Liver (tissue), 9 donors: Measurements from ENCODE around the gene KRTAP4-3. TPM values are rescaled to one million over a fixed set of nuclear protein-coding genes. Genes with fewer than 3 reads are reported as not detected.
"Not testable (repeated sequence)": the region's sequence is repeated elsewhere in the genome, so short reads cannot be mapped to it uniquely, and the experiment has no call there.

Experiments used
- DNase-seq: peaks from one replicate; pipeline ENCODE4 v3.0.0-alpha.2; 2017; ENCODE audit warnings: low spot score
- H3K27ac ChIP-seq, 2 donors: one replicate each; pipeline ENCODE4 v1.7.0; 2013; ENCODE audit warnings: inconsistent platforms in 2 of 2, low read length in 2 of 2, control low read depth in 1 of 2, low read depth in 1 of 2, mild to moderate bottlenecking in 1 of 2
- H3K27me3 ChIP-seq, 4 donors: one replicate each; pipeline versions ENCODE4 v1.6.1 to v1.7.0; 2013; ENCODE audit warnings: low read length in 3 of 4, inconsistent platforms in 1 of 4, mild to moderate bottlenecking in 1 of 4, moderate library complexity in 1 of 4; ENCODE audit not compliant: control insufficient read depth in 4 of 4, insufficient read depth in 4 of 4
- H3K36me3 ChIP-seq, 4 donors: one replicate each; pipeline versions ENCODE4 v1.6.1 to v1.7.0; 2013; ENCODE audit warnings: low read length in 3 of 4, mild to moderate bottlenecking in 3 of 4, low read depth in 1 of 4, moderate library complexity in 1 of 4; ENCODE audit not compliant: control insufficient read depth in 4 of 4, insufficient read depth in 3 of 4
- H3K4me1 ChIP-seq, 4 donors: one replicate each; pipeline versions ENCODE4 v1.6.1 to v1.7.0; 2013; ENCODE audit warnings: low read length in 3 of 4, mild to moderate bottlenecking in 3 of 4, moderate library complexity in 1 of 4; ENCODE audit not compliant: control insufficient read depth in 4 of 4, insufficient read depth in 4 of 4
- H3K4me3 ChIP-seq, 3 donors: one replicate each; pipeline versions ENCODE4 v1.6.1 to v1.7.0; 2013; ENCODE audit warnings: low read length in 3 of 3, control low read depth in 1 of 3, low read depth in 1 of 3, mild to moderate bottlenecking in 1 of 3
- H3K9ac ChIP-seq, 2 donors: one replicate each; pipeline ENCODE4 v1.7.0; 2013; ENCODE audit warnings: low read length in 2 of 2, mild to moderate bottlenecking in 2 of 2, moderate library complexity in 2 of 2, control low read depth in 1 of 2, low read depth in 1 of 2
- H3K9me3 ChIP-seq, 4 donors: one replicate each; pipeline versions ENCODE4 v1.6.1 to v1.7.0; 2013; ENCODE audit warnings: low read length in 3 of 4; ENCODE audit not compliant: control insufficient read depth in 4 of 4
- CTCF ChIP-seq: fragments of 150-350 bp; IDR thresholded peaks from 2 replicates; pipeline ENCODE4 v1.5.1; 2017; ENCODE audit warnings: improper control_type of control experiment, low read depth, low read length; ENCODE audit not compliant: missing input control
- EGR1 ChIP-seq, 2 donors: IDR thresholded peaks; 2 replicates each; pipeline ENCODE4 v1.6.1; 2016 to 2018; ENCODE audit warnings: antibody characterized with exemption in 2 of 2, low read depth in 2 of 2
- FOXA1 ChIP-seq: IDR thresholded peaks from 2 replicates; pipeline ENCODE4 v1.6.1; 2016; ENCODE audit warnings: antibody characterized with exemption
- FOXA2 ChIP-seq: IDR thresholded peaks from 2 replicates; pipeline ENCODE4 v1.6.1; 2016; ENCODE audit warnings: antibody characterized with exemption
- GABPA ChIP-seq, 2 donors: IDR thresholded peaks in 1 of 2; conservative IDR thresholded peaks in 1 of 2; 2 replicates each; pipeline ENCODE4 v1.6.1; 2016; ENCODE audit warnings: antibody characterized with exemption in 2 of 2, mild to moderate bottlenecking in 1 of 2, moderate library complexity in 1 of 2
- HNF4A ChIP-seq, 2 donors: conservative IDR thresholded peaks; 2 replicates each; pipeline ENCODE4 v1.6.1; 2016; ENCODE audit warnings: antibody characterized with exemption in 2 of 2, mild to moderate bottlenecking in 2 of 2
- HNF4G ChIP-seq: IDR thresholded peaks from 2 replicates; pipeline ENCODE4 v1.6.1; 2016; ENCODE audit warnings: antibody characterized with exemption
- JUND ChIP-seq, 2 donors: IDR thresholded peaks; 2 replicates each; pipeline ENCODE4 v1.6.1; 2016; ENCODE audit warnings: antibody characterized with exemption in 2 of 2
- MAX ChIP-seq: IDR thresholded peaks from 2 replicates; pipeline ENCODE4 v1.6.1; 2016; ENCODE audit warnings: antibody characterized with exemption
- NR2F2 ChIP-seq: IDR thresholded peaks from 2 replicates; pipeline ENCODE4 v1.6.1; 2016; ENCODE audit warnings: antibody characterized with exemption
- RAD21 ChIP-seq, 2 donors: IDR thresholded peaks; 2 replicates each; pipeline ENCODE4 v1.6.1; 2016; ENCODE audit warnings: antibody characterized with exemption in 2 of 2, mild to moderate bottlenecking in 2 of 2
- REST ChIP-seq: IDR thresholded peaks from 2 replicates; pipeline ENCODE4 v1.6.1; 2016; ENCODE audit warnings: antibody characterized with exemption, mild to moderate bottlenecking
- RXRA ChIP-seq, 2 donors: IDR thresholded peaks; 2 replicates each; pipeline ENCODE4 v1.6.1; 2017 to 2018; ENCODE audit warnings: antibody characterized with exemption in 2 of 2, mild to moderate bottlenecking in 1 of 2
- SP1 ChIP-seq: IDR thresholded peaks from 2 replicates; pipeline ENCODE4 v1.6.1; 2018; ENCODE audit warnings: antibody characterized with exemption, mild to moderate bottlenecking
- TAF1 ChIP-seq: conservative IDR thresholded peaks from 2 replicates; pipeline ENCODE4 v1.6.1; 2016; ENCODE audit warnings: antibody characterized with exemption, mild to moderate bottlenecking
- YY1 ChIP-seq: IDR thresholded peaks from 2 replicates; pipeline ENCODE4 v1.6.1; 2016; ENCODE audit warnings: antibody characterized with exemption, mild to moderate bottlenecking
- WGBS: extraction: QIAGEN DNeasy Blood & Tissue Kit; methylation state at CpG from one replicate; pipeline ENCODE4 v1.1.7; 2013; 5-methylcytosine and 5-hydroxymethylcytosine counted together
- polyA plus RNA-seq, 2 donors: library from polyadenylated mRNA; stranded (reverse) in 1 of 2; unstranded in 1 of 2; fragments of 200-250 nt in 1 of 2; fragments of >200 nt in 1 of 2; fragmentation: Nextera tagmentation in 1 of 2; extraction: Ambion mirVana in 1 of 2; gene quantifications; one replicate each; pipeline versions ENCODE4 v1.2.1 to v1.2.3, GENCODE V29; 2013 to 2015
- total RNA-seq, 2 donors: library from RNA; depleted of rRNA; stranded (reverse); fragments of >200 nt; gene quantifications; one replicate each; pipeline ENCODE4 v1.2.3, GENCODE V29; 2014
- TF ChIP-seq, protein P1 (sequence below): IDR thresholded peaks from 2 replicates; pipeline ENCODE4 v1.6.1; 2016; ENCODE audit warnings: antibody characterized with exemption
- donor health status: healthy.
- donor health status: healthy.
- donor health status: healthy.
- donor health status: healthy.
- donor health status: healthy.

Gene KRTAP4-3
- total and polyA plus RNA-seq, 4 donors: not detected

GRCh38 chr17:41196068-41196467 lies 28.0 kb upstream of the KRTAP4-3 start:
- 40% methylated on average over 1 of the region's 1 CpG for WGBS
- H3K27me3 ChIP-seq: no peaks in the 10 kb centered on the region
- no peaks in the 10 kb centered on the region for H3K4me1 ChIP-seq
- DNase-seq: no peak
- TF ChIP-seq FOXA2 (no peak), REST (no peak), GABPA (IDR thresholded peaks at IDR 0.05 in 1 of 2, conservative IDR thresholded peaks at IDR 0.05 in 1 of 2) (no peak), JUND (IDR thresholded peaks at IDR 0.05) (no peak), HNF4A (conservative IDR thresholded peaks at IDR 0.05) (no peak), EGR1 (IDR thresholded peaks at IDR 0.05; ENCODE audit: low read depth in 2 of 2) (no peak), RAD21 (IDR thresholded peaks at IDR 0.05) (no peak)
- TF ChIP-seq, protein P1, sequence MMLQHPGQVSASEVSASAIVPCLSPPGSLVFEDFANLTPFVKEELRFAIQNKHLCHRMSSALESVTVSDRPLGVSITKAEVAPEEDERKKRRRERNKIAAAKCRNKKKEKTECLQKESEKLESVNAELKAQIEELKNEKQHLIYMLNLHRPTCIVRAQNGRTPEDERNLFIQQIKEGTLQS: no peak
- H3K36me3 ChIP-seq: no peaks in the 10 kb centered on the region
- no peaks in the 10 kb centered on the region for H3K9me3 ChIP-seq
- H3K9ac ChIP-seq: no peak overlapping the region
- H3K4me3 ChIP-seq: no peak overlapping the region
- no peak overlapping the region for H3K27ac ChIP-seq

DNA sequence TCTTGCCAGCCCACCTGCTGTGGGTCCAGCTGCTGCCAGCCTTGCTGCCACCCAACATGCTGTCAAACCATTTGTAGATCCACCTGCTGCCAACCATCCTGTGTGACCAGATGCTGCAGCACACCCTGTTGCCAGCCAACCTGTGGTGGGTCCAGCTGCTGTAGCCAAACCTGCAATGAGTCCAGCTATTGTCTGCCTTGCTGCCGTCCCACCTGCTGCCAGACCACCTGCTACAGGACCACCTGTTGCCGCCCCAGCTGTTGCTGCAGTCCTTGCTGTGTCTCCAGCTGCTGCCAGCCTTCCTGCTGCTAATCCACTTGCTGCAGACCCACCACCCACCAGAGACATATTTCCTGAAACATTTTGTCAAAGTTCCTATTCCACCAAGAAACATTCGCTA lies 22.3 kb upstream of the KRTAP4-3 start:
- Histone ChIP-seq H3K4me1 (no peaks in the 10 kb centered on the region), H3K4me3 (no peak overlapping the region), H3K36me3 (no peaks in the 10 kb centered on the region), H3K9ac (no peak overlapping the region), H3K9me3 (no peaks in the 10 kb centered on the region), H3K27ac (no peak overlapping the region), H3K27me3 (peaks cover 0 to 4% (median 0%) of the 10 kb centered on the region in 4 donors)
- no peak for DNase-seq
- TF ChIP-seq RXRA (IDR thresholded peaks at IDR 0.05) (no peak), CTCF (no peak), MAX (no peak), RAD21 (IDR thresholded peaks at IDR 0.05) (no peak), REST (no peak), SP1 (no peak), EGR1 (IDR thresholded peaks at IDR 0.05; ENCODE audit: low read depth in 2 of 2) (no peak), HNF4A (conservative IDR thresholded peaks at IDR 0.05) (no peak), TAF1 (no peak), YY1 (no peak), JUND (IDR thresholded peaks at IDR 0.05) (no peak), GABPA (IDR thresholded peaks at IDR 0.05 in 1 of 2, conservative IDR thresholded peaks at IDR 0.05 in 1 of 2) (no peak), NR2F2 (no peak), HNF4G (no peak), FOXA1 (no peak)
- TF ChIP-seq, protein P1: no peak
- 79% methylated on average over 3 of the region's 3 CpGs for WGBS

DNA sequence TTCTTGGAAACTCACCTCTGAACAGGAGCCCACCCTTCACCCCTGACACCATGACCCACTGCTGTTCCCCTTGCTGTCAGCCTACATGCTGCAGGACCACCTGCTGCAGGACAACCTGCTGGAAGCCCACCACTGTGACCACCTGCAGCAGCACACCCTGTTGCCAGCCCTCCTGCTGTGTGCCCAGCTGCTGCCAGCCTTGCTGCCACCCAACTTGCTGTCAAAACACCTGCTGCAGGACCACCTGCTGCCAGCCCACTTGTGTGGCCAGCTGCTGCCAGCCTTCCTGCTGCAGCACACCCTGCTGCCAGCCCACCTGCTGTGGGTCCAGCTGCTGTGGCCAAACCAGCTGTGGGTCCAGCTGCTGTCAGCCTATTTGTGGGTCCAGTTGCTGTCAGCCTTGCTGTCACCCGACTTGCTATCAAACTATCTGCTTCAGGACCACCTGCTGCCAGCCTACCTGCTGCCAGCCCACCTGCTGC lies 21.9 kb upstream of the KRTAP4-3 start, which contains the start of gene KRTAP9-1:
Gene KRTAP9-1, plus strand, starts transcription at position 51 of the 482 bp plus-strand sequence. Its CDS starts 0 bp downstream, at position 51.
- not testable (repeated sequence) for H3K27me3 ChIP-seq, H3K9ac ChIP-seq, H3K4me1 ChIP-seq, H3K27ac ChIP-seq, DNase-seq, H3K36me3 ChIP-seq, H3K9me3 ChIP-seq, H3K4me3 ChIP-seq
- WGBS: 64% methylated on average over 1 of the region's 1 CpG
